ENCODE results near the gene CYP17A1.
"Not testable (repeated sequence)": the region's sequence is repeated elsewhere in the genome, so short reads cannot be mapped to it uniquely, and the experiment has no call there.

Gene CYP17A1

DNA sequence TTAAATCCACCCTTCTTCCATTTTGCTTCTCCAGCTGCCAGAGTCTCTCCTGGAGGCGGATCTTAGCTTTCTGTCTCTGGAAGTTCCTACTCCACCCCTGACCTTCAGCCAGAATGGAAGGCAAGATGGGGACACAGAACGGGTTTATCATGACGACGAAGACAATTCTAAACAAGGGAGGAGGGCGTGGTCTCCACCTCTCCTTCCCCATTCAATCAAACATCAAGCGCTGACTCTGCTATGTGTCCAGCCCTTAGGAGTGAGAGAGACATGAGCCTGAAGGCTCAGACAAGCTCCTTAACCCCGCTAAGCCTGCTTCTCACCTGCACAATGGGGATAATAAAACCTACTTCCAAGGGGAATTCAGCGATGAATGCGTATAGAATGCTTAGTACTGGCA, 3.1 kb downstream of the CYP17A1 start:
- DNase-seq: no peak

DNA sequence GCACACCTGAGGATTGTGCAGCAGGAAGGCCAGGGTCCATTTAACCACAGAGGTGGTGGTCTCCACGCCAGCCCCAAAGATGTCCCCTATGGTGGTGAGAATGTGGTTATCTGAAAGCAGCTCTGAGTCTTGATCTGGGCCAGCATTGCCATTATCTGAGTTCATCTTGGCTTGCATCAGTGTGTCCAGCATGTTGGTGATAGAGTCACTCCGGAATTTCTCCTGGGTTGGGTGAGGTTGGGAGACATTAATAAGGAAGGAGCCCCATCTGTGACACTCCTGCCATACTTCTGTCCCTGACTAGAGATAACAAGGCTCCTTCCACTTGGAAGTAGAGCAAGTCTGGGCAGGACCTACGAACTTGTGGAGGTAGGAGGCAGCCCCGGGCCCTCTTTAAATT, 4.2 kb downstream of the CYP17A1 start:
- no peak for DNase-seq

DNA sequence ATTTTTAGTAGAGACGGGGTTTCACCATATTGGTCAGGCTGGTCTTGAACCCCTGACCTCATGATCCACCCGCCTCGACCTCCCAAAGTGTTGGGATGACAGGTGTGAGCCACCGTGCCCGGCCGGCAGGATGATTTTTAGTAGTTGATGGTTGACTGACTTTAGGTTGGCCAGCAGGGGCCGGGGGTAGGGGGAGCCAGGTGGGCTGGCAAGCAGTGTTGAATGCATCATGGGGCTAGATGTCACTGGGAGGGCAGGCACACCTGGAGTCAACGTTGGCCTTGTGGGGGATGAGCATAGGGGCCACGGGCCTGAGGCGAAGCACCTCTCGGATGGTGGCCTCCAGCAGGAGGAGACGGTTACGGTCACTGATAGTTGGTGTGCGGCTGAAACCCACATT, 5.0 kb downstream of the CYP17A1 start:
- no peak for DNase-seq

DNA sequence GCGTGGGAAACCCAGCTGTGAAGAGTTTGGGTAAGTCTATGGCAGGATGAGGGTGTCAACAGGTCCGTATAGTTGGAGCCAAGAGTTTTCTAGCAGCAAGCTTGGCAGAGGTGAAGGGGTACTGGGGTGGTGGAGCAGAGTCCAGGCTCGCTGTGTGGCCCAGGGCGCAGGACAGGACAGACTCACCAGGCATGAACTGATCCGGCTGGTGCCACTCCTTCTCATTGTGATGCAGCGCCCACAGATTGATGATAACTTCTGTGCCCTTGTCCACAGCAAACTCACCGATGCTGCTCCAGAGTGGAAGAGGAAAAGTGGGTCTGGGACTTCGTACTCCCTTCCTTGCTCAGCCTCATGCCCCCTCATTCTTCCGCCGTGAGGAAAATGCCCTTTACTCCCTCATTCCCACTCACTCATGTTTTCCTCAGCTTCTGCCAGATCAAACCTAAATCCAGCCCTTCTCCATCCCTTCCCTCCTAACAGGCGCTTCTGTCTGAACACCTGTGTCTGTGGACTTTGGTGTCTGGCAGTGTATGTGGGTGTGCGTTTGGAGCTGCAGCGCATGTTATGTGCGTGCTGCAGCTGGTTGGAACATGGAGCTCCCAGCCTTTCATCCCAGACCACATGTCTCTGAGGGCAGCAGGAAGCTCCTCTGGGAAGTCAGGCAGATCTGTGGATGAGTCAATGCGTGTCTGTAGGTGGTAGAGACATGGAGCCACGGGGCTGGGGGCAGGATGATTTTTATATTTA, 5.7 kb downstream of the CYP17A1 start:
- DNase-seq: no peak

DNA sequence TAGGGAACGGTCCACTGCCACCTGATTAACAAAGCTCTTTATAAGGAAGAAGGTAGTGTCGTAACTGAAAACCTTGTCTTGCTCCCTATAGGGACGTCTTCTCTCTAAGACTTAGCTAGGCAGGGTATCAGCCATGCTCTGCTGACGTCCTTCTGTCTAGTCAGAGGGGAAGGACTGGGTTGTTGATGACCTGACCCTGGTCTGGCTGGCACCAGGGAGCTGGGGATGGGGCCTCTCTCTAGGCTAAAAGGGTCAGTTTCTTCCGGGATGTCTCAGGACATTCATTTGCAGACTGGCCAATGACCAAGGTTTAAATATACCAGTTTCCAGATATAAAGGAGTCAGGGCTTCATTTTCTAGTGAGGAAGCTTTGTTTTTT, 9.6 kb downstream of the CYP17A1 start:
- DNase-seq: no peak

DNA sequence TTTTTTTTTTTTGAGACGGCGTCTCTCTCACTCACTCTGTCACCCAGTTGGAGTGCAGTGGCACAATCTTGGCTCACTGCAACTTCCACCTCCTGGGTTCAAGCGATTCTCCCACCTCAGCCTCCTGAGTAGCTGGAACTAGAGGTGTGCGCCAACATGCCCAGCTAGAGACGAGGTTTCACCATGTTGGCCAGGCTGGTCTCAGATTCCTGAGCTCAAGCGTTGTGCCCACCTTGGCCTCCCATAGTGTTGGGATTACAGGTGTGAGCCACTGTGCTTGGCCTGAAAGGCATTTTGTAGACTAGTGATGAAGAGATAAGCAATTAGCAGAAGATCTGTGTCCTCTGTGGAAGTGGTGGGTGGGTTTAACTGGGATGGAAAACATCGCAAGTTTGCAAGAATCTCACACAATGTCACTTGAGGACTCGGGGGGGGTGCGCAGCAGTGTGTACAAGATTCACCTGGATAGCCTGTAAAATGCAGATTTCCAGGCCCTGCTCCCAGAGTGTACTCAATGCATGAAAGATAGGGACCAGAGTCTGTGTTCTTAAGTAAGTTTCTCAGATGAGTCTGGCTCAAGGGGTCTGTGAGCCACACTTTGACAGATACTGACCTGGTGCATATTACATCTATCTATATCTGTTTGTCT, 10.9 kb downstream of the CYP17A1 start:
- DNase-seq: no peak

DNA sequence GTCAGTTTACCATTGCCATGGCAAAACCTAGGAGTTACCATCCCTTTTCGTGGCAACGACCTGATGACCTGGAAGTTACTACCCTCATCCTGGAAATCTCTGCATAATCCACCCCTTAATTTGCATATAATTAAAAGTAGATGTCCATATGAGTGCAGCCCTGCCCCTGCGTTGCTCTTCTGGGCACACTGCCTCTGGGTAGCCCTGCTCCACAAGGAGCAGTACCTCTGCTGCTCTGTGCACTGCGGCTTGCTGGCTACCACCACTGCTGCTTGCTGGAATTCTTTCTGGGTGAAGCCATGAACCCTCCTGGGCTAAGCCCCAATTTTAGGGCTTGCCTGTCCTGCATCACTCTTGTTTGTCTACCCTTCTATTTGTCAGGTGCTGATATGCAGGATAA, 12.5 kb downstream of the CYP17A1 start:
- DNase-seq: no peak

DNA sequence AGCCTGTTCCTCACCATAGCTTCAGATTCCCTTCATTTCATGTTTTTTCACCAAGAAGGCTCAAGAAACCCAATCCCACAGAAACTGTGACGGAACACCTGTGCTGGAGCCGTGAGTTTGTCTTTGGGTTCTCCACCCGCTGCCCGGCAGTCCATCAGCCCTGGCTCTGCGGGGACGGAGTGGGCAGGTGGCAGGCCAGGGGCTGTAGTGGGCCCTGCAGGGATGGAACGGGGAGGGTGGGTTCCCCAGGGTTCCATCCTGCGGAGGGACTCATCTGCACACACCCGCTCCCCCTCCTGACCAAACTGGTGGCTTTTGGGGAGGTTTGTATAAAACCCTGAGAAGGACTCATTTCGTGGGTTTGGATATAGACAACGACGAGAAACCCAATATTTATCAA, 15.0 kb downstream of the CYP17A1 start:
- DNase-seq: no peak

DNA sequence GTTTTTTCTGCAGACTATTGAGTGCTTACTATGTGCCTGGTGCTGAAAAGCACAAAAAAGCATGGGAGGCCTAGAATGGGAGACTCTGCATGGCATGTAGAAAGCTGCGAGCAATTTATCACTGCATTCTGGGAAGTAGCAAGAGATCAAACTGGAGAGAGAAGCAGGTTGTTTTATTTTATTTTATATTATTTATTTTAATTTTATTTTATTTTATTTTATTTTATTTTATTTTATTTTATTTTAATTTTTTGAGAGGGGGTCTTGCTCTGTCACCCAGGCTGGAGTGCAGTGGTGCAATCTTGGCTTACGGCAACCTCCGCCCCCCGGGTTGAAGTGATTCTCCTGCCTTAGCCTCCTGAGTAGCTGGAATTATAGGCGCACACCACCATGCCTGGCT, 17.2 kb downstream of the CYP17A1 start:
- DNase-seq: not testable (repeated sequence)

DNA sequence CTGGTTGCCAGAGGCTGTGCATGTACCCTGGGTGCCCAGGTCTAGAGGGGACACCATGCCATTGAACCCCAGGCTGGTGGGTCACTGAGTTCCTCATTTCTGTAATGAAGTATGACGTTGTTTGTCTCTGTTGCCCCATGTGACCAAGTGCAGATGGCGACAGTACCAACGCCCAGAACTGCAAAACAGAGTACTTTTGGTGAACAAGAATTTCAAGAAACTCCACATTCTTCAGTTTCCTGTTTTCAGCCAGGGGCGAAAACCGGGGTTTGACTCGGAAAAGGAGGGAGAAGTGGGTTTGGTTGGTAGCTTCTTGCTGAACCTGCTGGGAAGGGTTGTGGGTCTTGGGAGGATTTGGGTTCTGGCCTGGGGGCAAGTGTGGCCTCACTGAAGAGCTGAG, 18.2 kb downstream of the CYP17A1 start:
- DNase-seq: no peak

DNA sequence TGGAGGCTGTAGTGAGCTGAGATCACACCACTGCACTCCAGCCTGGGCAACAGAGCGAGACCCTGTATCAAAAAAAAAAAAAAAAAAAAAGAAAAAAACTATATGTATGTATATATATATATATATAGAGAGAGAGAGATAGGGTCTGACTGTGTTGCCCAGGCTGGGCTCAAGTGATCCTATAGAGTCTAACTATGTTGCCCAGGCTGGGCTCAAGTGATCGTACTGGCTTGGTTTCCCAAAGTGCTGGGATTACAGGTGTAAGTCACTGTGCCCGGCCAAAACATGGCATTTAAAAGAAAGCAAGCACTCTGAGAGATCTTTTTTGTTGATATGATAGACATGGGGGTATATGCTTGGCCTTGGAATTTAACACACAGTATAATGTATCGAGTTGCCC, 20.0 kb downstream of the CYP17A1 start:
- no peak for DNase-seq

DNA sequence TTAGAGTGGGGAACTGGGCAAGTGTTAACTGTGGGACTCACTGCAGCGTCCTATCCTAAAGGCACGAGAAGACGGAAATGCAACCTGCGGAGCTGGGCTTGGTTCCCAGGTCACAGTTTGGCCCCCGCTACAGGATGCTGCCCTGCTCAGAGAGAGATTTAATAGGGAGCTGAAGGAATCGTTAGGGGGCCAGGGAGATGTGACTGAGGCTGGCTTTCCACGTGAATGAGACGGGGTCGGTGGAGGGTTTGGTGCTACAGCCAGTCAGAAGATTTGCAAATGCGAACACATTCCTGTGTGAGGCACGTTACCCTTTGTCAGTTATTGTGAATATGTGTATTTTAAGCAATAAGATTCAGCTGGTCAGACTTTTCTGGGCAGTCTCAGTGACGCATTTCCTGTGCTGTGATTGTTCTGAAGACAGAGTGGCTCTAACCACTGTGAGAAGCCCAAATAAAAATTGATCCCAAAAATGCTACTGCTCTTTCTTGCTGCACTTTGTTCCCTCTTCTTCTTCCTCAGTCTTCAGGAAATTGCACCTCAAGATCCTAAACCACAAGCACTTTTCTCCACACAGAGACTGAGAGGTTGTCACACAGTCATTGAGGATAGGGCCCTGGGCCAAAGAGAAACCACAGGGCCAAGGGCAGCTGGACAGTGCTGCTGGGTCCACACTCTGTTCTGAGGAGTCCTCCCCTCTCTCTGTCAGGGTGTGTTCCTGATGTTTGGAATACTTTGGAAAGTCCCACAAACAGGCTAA, 21.2 kb downstream of the CYP17A1 start:
- no peak for DNase-seq

DNA sequence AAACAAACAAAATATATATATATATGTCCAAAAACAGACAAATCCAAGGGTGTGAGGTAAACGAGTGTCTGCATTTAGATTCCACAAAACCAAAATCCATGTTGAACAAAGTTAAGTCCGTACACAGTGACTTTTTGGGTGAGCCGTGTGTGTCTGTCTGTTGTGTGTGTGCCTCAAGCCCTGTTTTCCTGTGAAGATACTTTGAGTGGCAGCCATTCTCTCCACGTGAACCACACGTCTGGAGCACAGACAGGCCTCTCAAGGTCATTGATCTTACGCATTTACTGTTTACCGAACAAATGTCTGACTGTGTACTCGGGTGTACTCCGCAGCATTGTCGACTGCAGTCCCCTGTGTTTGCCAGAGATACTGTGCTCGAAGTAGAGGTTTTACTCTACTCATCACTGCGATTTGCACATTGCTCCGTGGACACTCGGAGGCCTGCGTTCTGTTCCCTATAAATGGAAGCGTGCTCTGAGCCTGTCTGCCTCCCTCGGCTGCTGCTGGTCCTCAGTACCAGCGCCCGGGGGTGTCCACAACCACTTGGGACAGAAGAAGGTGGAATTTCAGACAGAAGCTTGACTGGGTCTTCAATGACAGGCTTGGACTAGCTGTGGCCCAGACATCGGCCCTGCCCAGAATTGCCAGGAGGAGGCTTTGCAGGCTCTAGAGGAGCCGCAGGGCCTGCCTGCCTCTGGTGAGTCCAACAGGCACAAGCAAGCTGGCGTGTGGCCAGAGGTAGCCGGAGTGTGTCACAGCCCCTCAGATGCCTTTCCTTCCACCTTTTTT, 22.1 kb downstream of the CYP17A1 start:
- no peak for DNase-seq

DNA sequence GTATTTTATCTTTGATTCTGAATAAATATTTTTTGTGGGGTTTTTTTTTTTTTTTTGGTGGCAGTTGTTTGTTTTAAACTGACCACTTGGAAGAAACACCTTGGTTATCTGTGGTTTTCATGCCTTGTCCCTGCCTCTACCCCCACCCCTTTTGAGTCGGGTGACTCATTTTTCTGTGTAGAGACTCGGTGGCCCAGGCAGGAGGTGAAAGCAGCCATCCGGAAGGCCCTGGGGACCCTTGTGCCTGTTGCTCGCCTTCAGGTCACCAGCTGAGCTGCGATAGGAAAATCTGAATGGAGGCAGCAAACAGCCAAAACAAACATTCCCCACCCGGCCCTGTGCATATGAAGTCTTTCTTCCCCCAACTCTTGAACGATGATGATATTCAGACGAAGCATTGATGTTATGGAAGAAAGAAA, 22.8 kb downstream of the CYP17A1 start:
- DNase-seq: no peak

DNA sequence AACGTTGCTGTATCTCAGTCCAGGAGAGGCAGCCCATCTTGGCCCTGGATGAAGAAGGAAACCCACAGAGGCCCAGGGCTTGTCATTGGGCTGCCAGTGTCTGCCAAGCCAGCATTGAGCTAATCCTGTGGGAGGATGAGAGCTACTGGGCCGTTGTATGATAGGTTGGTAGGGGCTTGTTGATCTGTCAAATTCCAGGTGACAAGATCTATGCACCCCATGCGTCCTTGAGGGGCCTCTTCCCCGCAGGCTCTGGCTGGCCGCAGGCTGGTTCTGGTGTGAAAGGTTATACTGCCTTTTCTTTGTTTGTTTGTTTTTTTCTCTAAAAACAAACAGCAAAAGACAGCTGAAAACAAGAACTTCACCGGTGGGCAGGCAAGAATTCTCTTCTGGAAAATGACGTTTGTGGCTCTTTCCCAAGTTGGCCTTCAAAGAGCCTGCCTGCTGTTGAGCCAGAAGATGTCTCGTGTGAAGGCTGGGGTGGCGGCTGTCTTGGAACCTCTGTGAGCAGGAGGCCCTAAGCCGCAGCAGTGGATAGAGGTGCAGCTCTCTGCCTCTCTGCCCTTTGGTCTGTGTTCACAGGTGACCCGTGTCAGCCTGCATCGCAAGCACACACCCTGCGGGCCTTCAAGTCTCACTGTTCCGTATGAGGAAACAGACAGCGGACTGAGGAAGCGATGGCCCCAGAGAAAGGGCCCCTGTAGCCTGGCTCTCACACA, 23.3 kb downstream of the CYP17A1 start:
- DNase-seq: no peak

DNA sequence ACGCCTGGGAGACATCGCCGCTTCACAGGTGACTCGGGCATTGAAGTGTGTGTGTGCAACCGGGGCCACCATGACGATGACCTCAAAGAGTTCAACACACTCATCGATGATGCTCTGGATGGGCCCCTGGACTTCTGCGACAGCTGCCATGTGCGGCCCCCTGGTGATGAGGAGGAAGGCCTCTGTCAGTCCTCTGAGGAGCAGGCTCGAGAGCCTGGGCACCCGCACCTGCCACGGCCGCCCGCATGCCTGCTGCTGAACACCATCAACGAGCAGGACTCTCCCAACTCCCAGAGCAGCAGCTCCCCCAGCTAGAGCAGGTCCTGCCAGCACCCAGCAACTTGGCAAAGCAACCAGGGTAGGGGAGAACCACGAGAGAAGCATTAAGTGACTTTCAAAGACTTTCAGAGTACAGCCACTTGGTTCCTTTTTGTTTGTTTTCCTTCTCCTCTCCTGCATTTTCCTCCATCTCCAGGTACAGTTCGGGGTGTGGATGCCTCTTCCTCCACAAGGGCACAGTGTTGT, 24.1 kb downstream of the CYP17A1 start:
- no peak for DNase-seq

DNA sequence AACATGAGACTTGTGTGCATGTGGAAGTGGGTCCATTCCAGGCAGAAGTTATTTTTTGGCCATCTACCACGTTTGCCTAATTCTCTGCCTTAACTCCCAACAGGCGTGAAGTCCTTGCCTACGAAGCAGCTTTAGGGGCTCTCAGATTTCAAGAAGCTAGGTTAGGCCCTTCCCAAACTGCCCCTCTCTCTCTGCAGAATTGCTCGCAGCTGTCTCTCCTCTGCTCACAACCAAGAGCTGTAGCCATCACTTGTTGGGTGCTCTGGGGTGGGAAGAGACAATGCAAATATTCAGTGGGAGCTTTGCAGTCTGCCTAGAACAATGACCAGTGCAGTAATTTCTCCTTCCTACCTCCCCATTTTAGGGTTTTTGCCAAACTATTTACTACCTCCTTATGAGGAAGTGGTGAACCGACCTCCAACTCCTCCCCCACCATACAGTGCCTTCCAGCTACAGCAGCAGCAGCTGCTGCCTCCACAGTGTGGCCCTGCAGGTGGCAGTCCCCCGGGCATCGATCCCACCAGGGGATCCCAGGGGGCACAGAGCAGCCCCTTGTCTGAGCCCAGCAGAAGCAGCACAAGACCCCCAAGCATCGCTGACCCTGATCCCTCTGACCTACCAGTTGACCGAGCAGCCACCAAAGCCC, 24.9 kb downstream of the CYP17A1 start:
- DNase-seq: peak; percentile 79

DNA sequence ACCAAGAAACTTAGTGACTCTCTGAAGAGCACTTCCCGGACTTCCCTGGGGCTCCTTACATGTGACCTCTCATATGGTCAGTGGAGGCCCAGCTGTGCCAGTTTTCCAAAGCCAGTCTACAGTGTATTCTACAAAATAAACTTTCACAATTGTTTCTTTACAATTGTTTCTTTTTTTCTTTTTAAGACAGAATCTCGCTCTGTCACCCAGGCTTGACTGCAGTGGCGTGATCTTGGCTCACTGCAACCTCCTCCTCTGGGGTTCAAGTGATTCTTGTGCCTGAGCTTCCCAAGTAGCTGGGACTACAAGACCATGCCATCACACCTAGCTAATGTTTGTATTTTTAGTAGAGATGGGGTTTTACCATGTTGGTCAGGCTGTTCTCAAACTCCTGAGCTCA, 25.9 kb downstream of the CYP17A1 start:
- DNase-seq: no peak

DNA sequence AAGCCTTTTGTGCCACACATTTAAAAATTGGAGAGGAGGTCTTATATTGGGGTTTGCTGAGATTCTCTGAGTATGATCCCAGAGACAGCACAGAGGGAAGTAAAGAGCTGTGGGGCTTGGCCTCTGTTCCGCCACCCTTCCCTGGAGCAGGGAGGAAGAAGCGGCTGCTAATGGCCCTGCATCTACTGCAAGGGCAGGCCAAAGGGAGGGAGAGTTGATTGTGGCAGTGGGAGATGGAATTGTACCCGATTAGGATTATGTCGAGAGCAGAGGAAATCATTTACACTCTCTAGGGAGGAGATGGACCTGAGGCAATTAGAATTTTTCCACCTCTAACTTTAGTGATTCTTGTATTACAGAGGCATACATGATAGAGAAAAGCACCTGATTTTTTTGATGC, 28.8 kb downstream of the CYP17A1 start:
- DNase-seq: no peak

DNA sequence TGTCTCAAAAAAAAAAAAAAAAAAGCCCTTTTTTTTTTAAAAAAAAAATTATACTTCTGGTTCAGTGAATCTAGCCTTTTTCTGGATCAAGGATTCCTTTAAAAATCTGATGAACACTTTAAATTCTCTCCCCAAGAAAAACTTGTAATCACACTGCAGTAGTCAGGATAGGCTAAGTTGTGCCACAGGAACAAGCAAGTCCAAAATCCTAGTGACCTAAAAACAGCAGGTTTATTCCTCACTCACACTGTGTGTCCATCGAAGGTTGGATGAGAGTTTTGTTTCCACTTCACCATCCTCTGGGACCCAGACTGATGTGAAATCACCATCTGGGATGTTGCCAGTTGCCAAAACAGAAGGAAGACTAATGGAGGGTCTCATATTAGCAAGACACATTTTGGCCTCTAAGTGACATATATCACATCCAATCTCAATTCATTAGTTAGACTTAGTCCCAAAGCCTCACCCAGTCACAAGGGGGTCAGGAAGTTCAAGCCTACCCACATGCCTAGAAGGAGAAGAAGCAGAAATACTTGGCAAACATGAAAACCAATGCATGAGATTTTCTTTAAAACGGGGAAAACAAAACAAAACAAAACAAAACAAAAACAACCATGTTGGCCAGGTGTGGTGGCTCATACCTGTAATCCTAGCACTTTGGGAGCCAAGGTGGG, 32.7 kb downstream of the CYP17A1 start:
- no peak for DNase-seq

DNA sequence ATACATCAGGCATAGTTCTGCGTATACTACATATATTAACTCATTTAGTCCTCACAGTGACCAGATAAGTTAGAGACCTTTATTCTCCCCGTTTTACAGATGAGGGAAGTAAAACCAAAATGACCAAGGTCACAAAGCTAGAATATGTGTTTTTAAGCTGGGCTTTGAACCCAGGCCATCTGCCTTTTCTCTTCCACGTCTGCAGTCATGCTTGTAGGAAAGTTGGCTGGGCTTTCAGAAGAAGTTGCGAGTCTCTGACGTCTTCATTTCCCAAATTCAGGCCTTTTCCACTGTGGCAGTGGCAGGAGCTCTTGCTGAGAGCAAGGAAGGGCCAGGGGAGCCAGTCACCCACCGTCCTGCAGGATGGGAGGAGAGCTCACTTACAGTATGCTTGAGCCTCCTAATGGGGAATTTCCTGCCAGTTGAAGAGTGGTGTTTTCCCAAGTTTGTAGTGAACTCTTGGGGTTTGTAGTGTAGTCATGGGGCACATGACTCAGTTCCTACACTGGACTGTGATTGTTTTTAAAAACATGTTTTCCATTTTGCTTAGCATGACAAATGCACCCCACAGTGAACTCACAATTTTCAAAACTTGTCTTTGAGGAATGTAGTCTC, 34.2 kb downstream of the CYP17A1 start:
- DNase-seq: no peak
